Measurements from ENCODE around the gene HACD3. TPM values are rescaled to one million over a fixed set of nuclear protein-coding genes. Genes with fewer than 3 reads are reported as not detected.

The HACD3 gene
- total RNA-seq, 1 donor from 2014 or later = 129 TPM

DNA sequence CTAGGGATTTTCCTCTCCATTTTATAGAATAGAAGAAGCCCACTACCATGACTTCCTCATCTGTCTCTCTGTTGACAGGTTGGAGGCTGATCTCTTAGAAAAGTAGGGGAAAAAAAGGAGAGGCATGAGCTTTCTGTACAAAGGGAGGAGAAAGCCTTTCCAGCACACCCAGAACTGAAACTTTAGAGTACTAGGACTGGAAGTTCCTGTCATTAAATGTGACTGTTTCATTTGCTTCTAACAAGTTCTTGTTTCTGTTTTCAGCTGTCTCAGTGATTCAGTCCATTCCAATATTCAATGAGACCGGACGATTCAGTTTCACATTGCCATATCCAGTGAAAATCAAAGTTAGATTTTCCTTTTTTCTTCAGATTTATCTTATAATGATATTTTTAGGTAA is 41.7 kb downstream of the HACD3 start:
- Histone ChIP-seq H3K27me3 (ENCODE audit: insufficient read depth, low read length) (no peaks in the 10 kb centered on the region), H3K4me2 (ENCODE audit: low read length) (no peak overlapping the region), H3K9me3 (ENCODE audit: insufficient read depth, low read depth, low read length) (no peaks in the 10 kb centered on the region), H3K4me3 (ENCODE audit: insufficient read depth, low read depth, low read length) (no peak overlapping the region), H3K27ac (ENCODE audit: low read depth, low read length) (no peak overlapping the region), H4K20me1 (ENCODE audit: insufficient read depth, low read length) (peaks cover 3% of the 10 kb centered on the region), H3K9ac (ENCODE audit: low read length) (no peak overlapping the region), H3K36me3 (ENCODE audit: insufficient read depth, low read length) (peaks cover 36% of the 10 kb centered on the region), H2AFZ (ENCODE audit: low read depth, low read length) (no peak overlapping the region), H3K79me2 (ENCODE audit: insufficient read depth, low read length) (no peaks in the 10 kb centered on the region), H3K4me1 (ENCODE audit: insufficient read depth, low read length) (peaks cover 11% of the 10 kb centered on the region)
- Mint-ChIP-seq H3K4me3 (ENCODE audit: unreplicated experiment) (no peak overlapping the region), H3K4me1 (ENCODE audit: low read depth, unreplicated experiment) (peaks cover 7% of the 10 kb centered on the region), H3K27ac (ENCODE audit: unreplicated experiment) (no peak overlapping the region), H3K27me3 (ENCODE audit: low read depth, unreplicated experiment) (no peaks in the 10 kb centered on the region), H3K9me3 (ENCODE audit: unreplicated experiment) (no peaks in the 10 kb centered on the region), H3K36me3 (ENCODE audit: low read depth, unreplicated experiment) (peaks cover 17% of the 10 kb centered on the region)
- TF ChIP-seq EZH2 (IDR thresholded peaks at IDR 0.05; ENCODE audit: insufficient read depth, low read length) = no peak
- TF ChIP-seq, protein P1, sequence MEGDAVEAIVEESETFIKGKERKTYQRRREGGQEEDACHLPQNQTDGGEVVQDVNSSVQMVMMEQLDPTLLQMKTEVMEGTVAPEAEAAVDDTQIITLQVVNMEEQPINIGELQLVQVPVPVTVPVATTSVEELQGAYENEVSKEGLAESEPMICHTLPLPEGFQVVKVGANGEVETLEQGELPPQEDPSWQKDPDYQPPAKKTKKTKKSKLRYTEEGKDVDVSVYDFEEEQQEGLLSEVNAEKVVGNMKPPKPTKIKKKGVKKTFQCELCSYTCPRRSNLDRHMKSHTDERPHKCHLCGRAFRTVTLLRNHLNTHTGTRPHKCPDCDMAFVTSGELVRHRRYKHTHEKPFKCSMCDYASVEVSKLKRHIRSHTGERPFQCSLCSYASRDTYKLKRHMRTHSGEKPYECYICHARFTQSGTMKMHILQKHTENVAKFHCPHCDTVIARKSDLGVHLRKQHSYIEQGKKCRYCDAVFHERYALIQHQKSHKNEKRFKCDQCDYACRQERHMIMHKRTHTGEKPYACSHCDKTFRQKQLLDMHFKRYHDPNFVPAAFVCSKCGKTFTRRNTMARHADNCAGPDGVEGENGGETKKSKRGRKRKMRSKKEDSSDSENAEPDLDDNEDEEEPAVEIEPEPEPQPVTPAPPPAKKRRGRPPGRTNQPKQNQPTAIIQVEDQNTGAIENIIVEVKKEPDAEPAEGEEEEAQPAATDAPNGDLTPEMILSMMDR (IDR thresholded peaks at IDR 0.05; ENCODE audit: insufficient read depth, low read depth, low read length) = no peak
- FAIRE-seq (no peak), DNase-seq (ENCODE audit: low read depth) (no peak)

DNA sequence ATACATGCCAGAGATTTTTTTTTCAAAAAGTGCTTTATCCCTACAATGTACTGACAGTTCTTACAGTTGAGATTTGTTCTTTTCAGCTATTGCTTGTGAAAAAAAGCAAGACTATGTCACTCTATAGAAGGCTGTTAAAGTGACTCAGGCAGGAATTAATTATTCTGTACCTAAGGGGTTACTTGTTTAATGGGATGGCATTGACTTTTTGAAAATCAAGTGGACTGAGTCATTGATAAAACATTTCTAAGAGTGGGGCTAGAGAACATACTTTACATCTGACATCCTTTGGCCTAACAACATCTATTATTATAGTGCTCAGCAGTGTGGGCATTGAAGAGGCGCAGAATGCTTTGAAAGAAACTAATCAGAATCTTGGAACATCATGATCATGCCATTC is 46.4 kb downstream of the HACD3 start:
- H3K36me3 Mint-ChIP-seq (ENCODE audit: low read depth, unreplicated experiment) = peaks cover 12% of the 10 kb centered on the region
- no peaks in the 10 kb centered on the region for H3K9me3 ChIP-seq (ENCODE audit: insufficient read depth, low read depth, low read length)
- no peaks in the 10 kb centered on the region for H3K79me2 ChIP-seq (ENCODE audit: insufficient read depth, low read length)
- H3K4me1 ChIP-seq (ENCODE audit: insufficient read depth, low read length) = peaks cover 31% of the 10 kb centered on the region
- FAIRE-seq (peak; percentile 72), DNase-seq (ENCODE audit: low read depth) (peak; percentile 89)
- no peaks in the 10 kb centered on the region for H3K9me3 Mint-ChIP-seq (ENCODE audit: unreplicated experiment)
- peak overlapping the region; percentile 48 for H3K4me2 ChIP-seq (ENCODE audit: low read length)
- no peak overlapping the region for H3K9ac ChIP-seq (ENCODE audit: low read length)
- no peaks in the 10 kb centered on the region for H3K27me3 ChIP-seq (ENCODE audit: insufficient read depth, low read length)
- peaks cover 3% of the 10 kb centered on the region for H4K20me1 ChIP-seq (ENCODE audit: insufficient read depth, low read length)
- TF ChIP-seq, protein P1 (IDR thresholded peaks at IDR 0.05; ENCODE audit: insufficient read depth, low read depth, low read length) = no peak
- no peak for TF ChIP-seq EZH2 (IDR thresholded peaks at IDR 0.05; ENCODE audit: insufficient read depth, low read length)
- H3K4me1 Mint-ChIP-seq (ENCODE audit: low read depth, unreplicated experiment) = peaks cover 40% of the 10 kb centered on the region
- peaks cover 34% of the 10 kb centered on the region for H3K36me3 ChIP-seq (ENCODE audit: insufficient read depth, low read length)
- H3K27me3 Mint-ChIP-seq (ENCODE audit: low read depth, unreplicated experiment) = no peaks in the 10 kb centered on the region
- H2AFZ ChIP-seq (ENCODE audit: low read depth, low read length) = no peak overlapping the region
- H3K27ac Mint-ChIP-seq (ENCODE audit: unreplicated experiment) = peak overlapping the region; percentile 3
- H3K27ac ChIP-seq (ENCODE audit: low read depth, low read length) = peak overlapping the region; percentile 53
- H3K4me3 ChIP-seq (ENCODE audit: insufficient read depth, low read depth, low read length) = no peak overlapping the region
- H3K4me3 Mint-ChIP-seq (ENCODE audit: unreplicated experiment) = peak overlapping the region; percentile 55

DNA sequence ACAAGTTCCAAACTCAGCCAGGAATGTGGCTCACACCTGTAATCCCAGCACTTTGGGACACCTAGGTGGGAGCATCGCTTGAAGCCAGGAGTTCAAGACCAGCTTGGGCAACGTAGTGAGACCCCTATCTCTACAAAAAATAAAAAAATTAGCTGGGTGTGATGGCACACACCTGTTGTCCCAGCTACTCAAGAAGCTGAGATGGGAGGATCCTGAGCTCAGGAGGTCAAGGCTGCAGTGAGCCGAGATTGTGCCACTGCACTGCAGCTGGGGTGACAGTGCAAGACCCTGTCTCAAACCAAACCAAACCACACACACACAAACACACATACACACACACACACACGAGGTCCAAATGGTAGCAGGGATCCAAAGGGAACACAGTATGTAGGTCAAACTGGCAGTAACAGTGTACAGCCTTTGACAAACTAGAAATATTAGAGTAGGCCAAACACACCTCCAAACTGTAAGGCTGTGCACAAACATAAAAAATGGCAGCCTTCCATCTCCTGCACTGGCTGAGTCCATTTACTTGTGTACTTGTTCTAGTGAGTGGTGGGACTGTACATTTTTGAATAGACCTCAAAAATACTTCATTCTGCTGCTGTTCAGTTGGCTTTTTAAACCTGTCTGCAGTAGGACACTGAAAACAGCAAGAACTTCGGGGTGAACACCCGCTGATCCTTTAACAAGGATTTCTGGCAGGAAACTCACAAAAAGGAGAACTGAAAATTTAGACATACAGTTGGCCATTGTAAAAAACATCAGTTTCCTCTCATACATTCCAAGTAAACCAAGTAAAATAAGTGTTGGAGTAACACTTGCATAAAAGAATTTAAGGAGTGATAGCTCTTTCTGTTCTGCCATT is 47.1 kb downstream of the HACD3 start:
- no peak for TF ChIP-seq EZH2 (IDR thresholded peaks at IDR 0.05; ENCODE audit: insufficient read depth, low read length)
- TF ChIP-seq, protein P1 (IDR thresholded peaks at IDR 0.05; ENCODE audit: insufficient read depth, low read depth, low read length) = no peak
- Histone ChIP-seq H3K4me1 (ENCODE audit: insufficient read depth, low read length) (peaks cover 31% of the 10 kb centered on the region), H3K9me3 (ENCODE audit: insufficient read depth, low read depth, low read length) (no peaks in the 10 kb centered on the region), H2AFZ (ENCODE audit: low read depth, low read length) (no peak overlapping the region), H3K4me2 (ENCODE audit: low read length) (peak overlapping the region; percentile 48), H3K9ac (ENCODE audit: low read length) (no peak overlapping the region), H3K79me2 (ENCODE audit: insufficient read depth, low read length) (no peaks in the 10 kb centered on the region), H4K20me1 (ENCODE audit: insufficient read depth, low read length) (peaks cover 3% of the 10 kb centered on the region), H3K36me3 (ENCODE audit: insufficient read depth, low read length) (peaks cover 30% of the 10 kb centered on the region), H3K4me3 (ENCODE audit: insufficient read depth, low read depth, low read length) (no peak overlapping the region), H3K27me3 (ENCODE audit: insufficient read depth, low read length) (no peaks in the 10 kb centered on the region), H3K27ac (ENCODE audit: low read depth, low read length) (peak overlapping the region; percentile 29)
- no peak overlapping the region for H3K27ac Mint-ChIP-seq (ENCODE audit: unreplicated experiment)
- no peaks in the 10 kb centered on the region for H3K9me3 Mint-ChIP-seq (ENCODE audit: unreplicated experiment)
- DNase-seq (ENCODE audit: low read depth) (peak; percentile 35), FAIRE-seq (no peak)
- H3K4me3 Mint-ChIP-seq (ENCODE audit: unreplicated experiment) = peak overlapping the region; percentile 55
- peaks cover 17% of the 10 kb centered on the region for H3K36me3 Mint-ChIP-seq (ENCODE audit: low read depth, unreplicated experiment)
- H3K4me1 Mint-ChIP-seq (ENCODE audit: low read depth, unreplicated experiment) = peaks cover 41% of the 10 kb centered on the region
- no peaks in the 10 kb centered on the region for H3K27me3 Mint-ChIP-seq (ENCODE audit: low read depth, unreplicated experiment)
